Sciatic nerve (tissue), 2 donors: Measurements from ENCODE around the gene FAM83C. TPM values are rescaled to one million over a fixed set of nuclear protein-coding genes. Genes with fewer than 3 reads are reported as not detected.
"Not testable (repeated sequence)": the region's sequence is repeated elsewhere in the genome, so short reads cannot be mapped to it uniquely, and the experiment has no call there.

ENCODE experiments used
- ATAC-seq: fragments of 200-7000 bp; cut with Tn5 transposase; one replicate; pipeline ENCODE4 v1.9.1; 2020; ENCODE audit warnings: mild to moderate bottlenecking, moderate library complexity
- DNase-seq: peaks from one replicate; pipeline ENCODE4 v3.0.0-alpha.2; 2020; ENCODE audit warnings: low spot score
- intact Hi-C: fragments of 100-400 bp; cut with DNase I; formaldehyde crosslinking; loops from one replicate; pipeline ENCODE4 v1.14.2; 2022
- total RNA-seq: library from RNA; stranded (reverse); fragmentation: NEBNext Ultra II Directional; extraction: Animal tissue kit (Norgen Biotek cat#: 25700); gene quantifications from one replicate; pipeline ENCODE4 v1.2.1, GENCODE V29; 2021
- donor health status: DM: no; HTN: no; CAD: no.
- donor health status: DM: no; HTN: no; CAD: no.

The FAM83C gene
- total RNA-seq, 1 donor from 2014 or later = not detected

- DNase-seq (no peak), ATAC-seq (no peak)
- intact Hi-C loops = no loop called here
Observed at GRCh38 chr20:35274172-35275092, 17.8 kb downstream of the FAM83C start.

GRCh38 chr20:35273449-35274171 lies 18.6 kb downstream of the FAM83C start:
- ATAC-seq = no peak
- no peak for DNase-seq
- intact Hi-C loops = no loop called here

GRCh38 chr20:35271904-35272303 lies 20.3 kb downstream of the FAM83C start:
- DNase-seq (no peak), ATAC-seq (no peak)
- intact Hi-C loops = no loop called here

GRCh38 chr20:35271073-35271882 lies 20.9 kb downstream of the FAM83C start:
- no peak for DNase-seq
- ATAC-seq = no peak
- intact Hi-C loops = no loop called here

GRCh38 chr20:35270021-35270902 lies 22.0 kb downstream of the FAM83C start:
- ATAC-seq = no peak
- DNase-seq = no peak
- intact Hi-C loops = no loop called here

GRCh38 chr20:35269055-35269781 lies 23.0 kb downstream of the FAM83C start:
- peak; percentile 75 for DNase-seq
- intact Hi-C loops = no loop called here
- peak; percentile 59 for ATAC-seq

GRCh38 chr20:35267092-35267491 lies 25.1 kb downstream of the FAM83C start:
- no peak for DNase-seq
- intact Hi-C loops = no loop called here
- ATAC-seq = no peak

GRCh38 chr20:35264755-35265154 lies 27.5 kb downstream of the FAM83C start:
- ATAC-seq = no peak
- intact Hi-C loops = no loop called here
- no peak for DNase-seq

- intact Hi-C loops = no loop called here
- DNase-seq (no peak), ATAC-seq (no peak)
Observed at GRCh38 chr20:35263532-35264341, 28.5 kb downstream of the FAM83C start.

GRCh38 chr20:35262731-35263531 lies 29.3 kb downstream of the FAM83C start:
- peak; percentile 61 for ATAC-seq
- intact Hi-C loops, DNase-seq: not testable (repeated sequence)

GRCh38 chr20:35262321-35262720 lies 29.9 kb downstream of the FAM83C start:
- ATAC-seq, intact Hi-C loops, DNase-seq: not testable (repeated sequence)

- DNase-seq (no peak), ATAC-seq (no peak)
- intact Hi-C loops = no loop called here
Observed at GRCh38 chr20:35260426-35260825, 31.8 kb downstream of the FAM83C start.

- intact Hi-C loops = no loop called here
- DNase-seq = no peak
- peak; percentile 64 for ATAC-seq
Observed at GRCh38 chr20:35257175-35257909, 34.9 kb downstream of the FAM83C start.

- intact Hi-C loops = no loop called here
- ATAC-seq = peak; percentile 69
- no peak for DNase-seq
Observed at GRCh38 chr20:35254448-35254999, 37.7 kb downstream of the FAM83C start.

- intact Hi-C loops = no loop called here
- DNase-seq (no peak), ATAC-seq (no peak)
Observed at GRCh38 chr20:35253010-35253409, 39.2 kb downstream of the FAM83C start.
